Measurements from ENCODE around the gene GLDC.

GRCh38 chr9:6631207-6631512 is 14.4 kb downstream of the GLDC start:
- TF ChIP-seq CTCF (IDR thresholded peaks at IDR 0.05; ENCODE audit: low read length) (no peak), EZH2 (optimal IDR thresholded peaks at IDR 0.05; ENCODE audit: low read depth, low read length) (no peak)

All from MM.1S (cell line).